K562 (cell line): ENCODE data around the gene CNTN2. TPM values are rescaled to one million over a fixed set of nuclear protein-coding genes. Genes with fewer than 3 reads are reported as not detected.

Experiments
- ATAC-seq: fragments of 200-7000 bp; cut with Tn5 transposase; 3 replicates; pipeline ENCODE4 v1.9.1; 2020; ENCODE audit warnings: moderate library complexity
- BruUV-seq: library from RNA; stranded (reverse); fragments of 400-500 nt; replicated peaks from 2 replicates; lab custom pipeline; 2021; lab: Mats Ljungman, UMichigan
- CTCF ChIA-PET: fragments of 300-600 bp; formaldehyde crosslinking; extraction: SDS; loops from one replicate; lab custom pipeline; 2021; ENCODE audit warnings: low intra/inter-chr PET ratio; lab: Yijun Ruan, JAX
- POLR2A ChIA-PET: fragments of 300-600, 350-650 bp; sonication (Branson Sonifier 250); formaldehyde crosslinking; extraction: SDS; loops from one replicate; lab custom pipeline; 2021; ENCODE audit warnings: antibody characterized with exemption, inconsistent platforms; lab: Yijun Ruan, JAX
- DNase-seq, 4 experiments: peaks; one replicate each; pipeline versions ENCODE4 v3.0.0 to v3.0.0-alpha.2; 2011 to 2018; ENCODE audit warnings: low spot score in 3 of 4, mixed read lengths in 3 of 4; ENCODE audit errors: extremely low read depth in 1 of 4
- FAIRE-seq: peaks from 2 replicates; lab custom pipeline; 2011; peaks lifted over from hg19 to GRCh38; lab: Jason Lieb, UNC
- H2AFZ ChIP-seq: 2 replicates; pipeline ENCODE4 v1.6.0; 2011; ENCODE audit warnings: low read depth, low read length, control low read depth, inconsistent platforms
- H3K27ac ChIP-seq: fragments of 200-600 bp; 3 replicates; pipeline ENCODE4 v1.8.0; 2011; ENCODE audit warnings: low read depth, mild to moderate bottlenecking, control low read depth, inconsistent platforms, low read length, moderate library complexity, mixed read lengths; ENCODE audit errors: extremely low read depth
- H3K27me3 ChIP-seq, 2 experiments: fragments of 300-600 bp in 1 of 2; 2 replicates in 1 of 2; 3 replicates in 1 of 2; pipeline versions ENCODE4 v1.6.0 to v1.8.0; 2011; ENCODE audit warnings: inconsistent platforms in 2 of 2, low read length in 2 of 2, mild to moderate bottlenecking in 1 of 2, mixed read lengths in 1 of 2, moderate library complexity in 1 of 2; ENCODE audit not compliant: control insufficient read depth in 2 of 2, insufficient read depth in 2 of 2
- H3K36me3 ChIP-seq: fragments of 300-600 bp; 3 replicates; pipeline ENCODE4 v1.8.0; 2011; ENCODE audit warnings: mild to moderate bottlenecking, low read length, inconsistent platforms; ENCODE audit not compliant: control insufficient read depth, insufficient read depth
- H3K4me1 ChIP-seq, 2 experiments: fragments of 200-600 bp in 1 of 2; replicated peaks in 1 of 2; 2 replicates in 1 of 2; 3 replicates in 1 of 2; pipeline versions ENCODE4 v1.5.1 to v1.8.0; 2011; ENCODE audit warnings: inconsistent platforms in 2 of 2, low read length in 2 of 2, mild to moderate bottlenecking in 1 of 2, mixed read lengths in 1 of 2, moderate library complexity in 1 of 2; ENCODE audit not compliant: control insufficient read depth in 2 of 2, insufficient read depth in 2 of 2
- H3K4me2 ChIP-seq: 2 replicates; pipeline ENCODE4 v1.6.1; 2011; ENCODE audit warnings: low read length, control low read depth, inconsistent platforms, mixed read lengths; ENCODE audit not compliant: insufficient read depth
- H3K4me3 ChIP-seq: fragments of 200-600 bp; sonication (generic), shearing (Covaris generic); 2 replicates; pipeline ENCODE4 v1.5.1; 2016; ENCODE audit warnings: control low read depth, inconsistent platforms
- H3K79me2 ChIP-seq: fragments of 200-600 bp; 3 replicates; pipeline ENCODE4 v1.8.0; 2011; ENCODE audit warnings: low read length, inconsistent platforms; ENCODE audit not compliant: control insufficient read depth, insufficient read depth
- H3K9ac ChIP-seq, 2 experiments: 2 replicates each; pipeline versions ENCODE4 v1.6.0 to v1.6.1; 2011; ENCODE audit warnings: low read depth in 2 of 2, low read length in 2 of 2, control low read depth in 1 of 2, inconsistent platforms in 1 of 2, mild to moderate bottlenecking in 1 of 2, mixed read lengths in 1 of 2; ENCODE audit not compliant: insufficient read depth in 1 of 2
- H3K9me1 ChIP-seq: one replicate; pipeline ENCODE4 v1.6.0; 2011; ENCODE audit warnings: inconsistent platforms, mild to moderate bottlenecking, low read length, moderate library complexity; ENCODE audit not compliant: control insufficient read depth, insufficient read depth
- H3K9me3 ChIP-seq: replicated peaks from 2 replicates; pipeline ENCODE4 v1.5.1; 2011; ENCODE audit warnings: low read depth, low read length, inconsistent platforms; ENCODE audit not compliant: control insufficient read depth, insufficient read depth
- H4K20me1 ChIP-seq: replicated peaks from 2 replicates; pipeline ENCODE4 v1.6.1; 2011; ENCODE audit warnings: low read length, inconsistent platforms, mixed read lengths; ENCODE audit not compliant: control insufficient read depth, insufficient read depth
- ATF2 ChIP-seq: sonication (generic); formaldehyde crosslinking; IDR thresholded peaks from 2 replicates; pipeline ENCODE4 v1.8.1; 2022; ENCODE audit warnings: missing genetic modification reagents
- BRF1 ChIP-seq: IDR thresholded peaks from 3 replicates; pipeline ENCODE4 v1.6.1; 2011; ENCODE audit warnings: borderline replicate concordance, mild to moderate bottlenecking; ENCODE audit not compliant: insufficient read length; ENCODE audit errors: extremely low read depth
- DMBX1 ChIP-seq: fragments of 250-450 bp; sonication (Bioruptor Pico); IDR thresholded peaks from 2 replicates; pipeline ENCODE4 v1.8.0; 2022; ENCODE audit warnings: inconsistent platforms, mild to moderate bottlenecking, moderate library complexity, borderline replicate concordance
- EP400 ChIP-seq: fragments of 450-650 bp; IDR thresholded peaks from 2 replicates; pipeline ENCODE4 v1.6.1; 2017; ENCODE audit warnings: antibody characterized with exemption, mild to moderate bottlenecking, moderate library complexity
- ERF ChIP-seq: fragments of 450-650 bp; formaldehyde crosslinking; IDR thresholded peaks from 2 replicates; pipeline ENCODE4 v1.4.0; 2020; ENCODE audit warnings: mild to moderate bottlenecking, mixed read lengths
- GTF2B ChIP-seq: IDR thresholded peaks from 2 replicates; pipeline ENCODE4 v1.6.1; 2011; ENCODE audit not compliant: insufficient read length; ENCODE audit errors: extremely low read depth
- HLTF ChIP-seq: fragments of 450-650 bp; IDR thresholded peaks from 2 replicates; pipeline ENCODE4 v1.6.1; 2016
- HMGXB4 ChIP-seq: sonication (generic); formaldehyde crosslinking; IDR thresholded peaks from 2 replicates; pipeline ENCODE4 v1.8.1; 2023; ENCODE audit warnings: mild to moderate bottlenecking, missing genetic modification reagents
- ZNF282 ChIP-seq: sonication (generic); formaldehyde crosslinking; IDR thresholded peaks from 2 replicates; pipeline ENCODE4 v1.8.1; 2023; ENCODE audit warnings: missing genetic modification reagents
- WGBS: fragments of 100-300 bp; shearing (Covaris generic); methylation state at CpG from one replicate; pipeline ENCODE4 v1.1.6; 2016; ENCODE audit warnings: low coverage, mixed read lengths; ENCODE audit not compliant: insufficient coverage; ENCODE audit errors: missing lambda C conversion rate; 5-methylcytosine and 5-hydroxymethylcytosine counted together
- in situ Hi-C: fragments of 300-500 bp; cut with MboI; formaldehyde crosslinking; loops from 4 replicates; pipeline ENCODE4 v1.15.0; 2018; ENCODE audit warnings: inconsistent platforms, mixed read lengths
- intact Hi-C: fragments of 100-400 bp; cut with micrococcal nuclease; formaldehyde crosslinking; loops from 2 replicates; pipeline ENCODE4 v1.14.2; 2022
- polyA plus RNA-seq, 8 experiments: library from polyadenylated mRNA; depleted of rRNA in 4 of 8; stranded (reverse) in 5 of 8; unstranded in 3 of 8; fragments of >200 nt; fragmentation: Nextera tagmentation in 2 of 8; fragmentation: Illumina TruSeq in 1 of 8; extraction: Ambion mirVana in 2 of 8; extraction: Trizol in 1 of 8; gene quantifications; 2 replicates each; pipeline versions ENCODE4 v1.2.1 to v1.2.3, GENCODE V29; 2011 to 2014; ENCODE audit warnings: inconsistent platforms in 1 of 8, missing spikeins in 1 of 8
- total RNA-seq, 7 experiments: library from RNA; depleted of rRNA in 6 of 7; stranded (reverse); fragments of >200 nt in 6 of 7; fragmentation: Illumina TruSeq in 2 of 7; extraction: Trizol in 2 of 7; gene quantifications; 2 replicates each; pipeline versions ENCODE4 v1.2.1 to v1.2.3, GENCODE V29; 2011 to 2021; ENCODE audit warnings: low replicate concordance in 1 of 7

The CNTN2 gene
- total and polyA plus RNA-seq, 9 of the 15 experiments (the other 6 are each of a cell fraction or from before 2014, with no cell fraction given), result not detected

- TF ChIP-seq HMGXB4 (CRISPR knock-in tag) (no peak), ZNF282 (CRISPR knock-in tag) (no peak), ATF2 (no peak)
Observed at GRCh38 chr1:205030896-205031295, 12.1 kb upstream of the CNTN2 start (continued).

- Histone ChIP-seq H3K79me2 (no peaks in the 10 kb centered on the region), H3K27ac (no peak overlapping the region), H3K4me3 (no peak overlapping the region), H3K27me3 (peaks cover 42 to 77% of the 10 kb centered on the region in 2 experiments), H4K20me1 (peaks cover 18% of the 10 kb centered on the region; the same call in 1 of the 2 replicates), H3K36me3 (no peaks in the 10 kb centered on the region), H2AFZ (no peak overlapping the region), H3K9me3 (no peaks in the 10 kb centered on the region), H3K4me1 (no peaks in the 10 kb centered on the region), H3K4me2 (no peak overlapping the region), H3K9ac (no peak overlapping the region)
- CTCF ChIA-PET, result no interaction called here
- FAIRE-seq (no peak), ATAC-seq (no peak)
- no TSS peak for BruUV-seq
- intact Hi-C loops (no loop called here), in situ Hi-C loops (no loop called here)
- POLR2A ChIA-PET, result no interaction called here
- no peak for TF ChIP-seq BRF1
- TF ChIP-seq DMBX1 (CRISPR knock-in tag), result no peak
- TF ChIP-seq GTF2B, result no peak
- no peak for TF ChIP-seq ERF (CRISPR knock-in tag)
- TF ChIP-seq EP400, result no peak
- TF ChIP-seq HLTF, result no peak
- no peak for TF ChIP-seq ZNF282 (CRISPR knock-in tag)
- TF ChIP-seq, all 486 proteins: peak for 0
- WGBS, result 0% methylated on average over 7 of the region's 7 CpGs
- H3K9me1 ChIP-seq, result no peaks in the 10 kb centered on the region
- DNase-seq, result no peak
Observed at GRCh38 chr1:205032508-205032907, 10.5 kb upstream of the CNTN2 start.
